SK-N-SH treated with all-trans-retinoic acid at 6 μM for 48 hours (cell line): ENCODE results near the gene FRMD4B.
A peak's percentile ranks its signal among the peaks of the same experiment; 100 is the strongest.

Experiments
- ATAC-seq: fragments of 200-7000 bp; cut with Tn5 transposase; 3 replicates; pipeline ENCODE4 v1.9.1; 2020; ENCODE audit warnings: mild to moderate bottlenecking, moderate library complexity
- ARNTL ChIP-seq: fragments of 450-650 bp; formaldehyde crosslinking; IDR thresholded peaks from 2 replicates; pipeline ENCODE4 v1.5.0; 2020; ENCODE audit warnings: low read depth, mild to moderate bottlenecking, moderate library complexity, borderline replicate concordance
- CREB5 ChIP-seq: fragments of 250-450 bp; sonication (Bioruptor Pico); IDR thresholded peaks from 2 replicates; pipeline ENCODE4 v1.5.1; 2020; ENCODE audit warnings: low read depth, mild to moderate bottlenecking, moderate library complexity
- CSDC2 ChIP-seq: fragments of 250-450 bp; sonication (Bioruptor Pico); IDR thresholded peaks from 2 replicates; pipeline ENCODE4 v1.5.0; 2020; ENCODE audit warnings: mild to moderate bottlenecking, moderate library complexity
- CSRNP3 ChIP-seq: fragments of 250-450 bp; sonication (Bioruptor Pico); IDR thresholded peaks from 2 replicates; pipeline ENCODE4 v1.5.1; 2021; ENCODE audit warnings: mild to moderate bottlenecking, moderate library complexity
- ESRRG ChIP-seq: fragments of 250-450 bp; sonication (Bioruptor Pico); IDR thresholded peaks from 2 replicates; pipeline ENCODE4 v1.6.1; 2021; ENCODE audit warnings: mild to moderate bottlenecking
- GLIS3 ChIP-seq: fragments of 250-450 bp; sonication (Bioruptor Pico); IDR thresholded peaks from 2 replicates; pipeline ENCODE4 v1.5.0; 2020; ENCODE audit warnings: mild to moderate bottlenecking, moderate library complexity
- ISL1 ChIP-seq: fragments of 250-450 bp; sonication (Bioruptor Pico); IDR thresholded peaks from 2 replicates; pipeline ENCODE4 v2.1.2; 2022; ENCODE audit warnings: mild to moderate bottlenecking, moderate library complexity
- OSR1 ChIP-seq: fragments of 250-450 bp; sonication (Bioruptor Pico); IDR thresholded peaks from 2 replicates; pipeline ENCODE4 v1.8.0; 2022; ENCODE audit warnings: moderate library complexity, mild to moderate bottlenecking, inconsistent platforms
- PATZ1 ChIP-seq: fragments of 250-450 bp; sonication (Bioruptor Pico); IDR thresholded peaks from 2 replicates; pipeline ENCODE4 v1.8.0; 2020; ENCODE audit warnings: mild to moderate bottlenecking, moderate library complexity, borderline replicate concordance
- POU6F1 ChIP-seq: fragments of 250-450 bp; sonication (Bioruptor Pico); IDR thresholded peaks from 2 replicates; pipeline ENCODE4 v1.8.0; 2021; ENCODE audit warnings: low read depth, mild to moderate bottlenecking, moderate library complexity, borderline replicate concordance
- PPARA ChIP-seq: fragments of 250-450 bp; sonication (Bioruptor Pico); IDR thresholded peaks from 2 replicates; pipeline ENCODE4 v1.5.0; 2020; ENCODE audit warnings: mild to moderate bottlenecking, borderline replicate concordance
- RARB ChIP-seq: fragments of 250-450 bp; sonication (Bioruptor Pico); IDR thresholded peaks from 2 replicates; pipeline ENCODE4 v1.8.0; 2021; ENCODE audit warnings: mild to moderate bottlenecking, moderate library complexity
- SNAI2 ChIP-seq: fragments of 250-450 bp; sonication (Bioruptor Pico); IDR thresholded peaks from 2 replicates; pipeline ENCODE4 v1.5.0; 2020; ENCODE audit warnings: mild to moderate bottlenecking, moderate library complexity
- TCF4 ChIP-seq: fragments of 250-450 bp; sonication (Bioruptor Pico); IDR thresholded peaks from 2 replicates; pipeline ENCODE4 v1.8.0; 2021; ENCODE audit warnings: mild to moderate bottlenecking, moderate library complexity, borderline replicate concordance
- TSHZ2 ChIP-seq: fragments of 250-450 bp; sonication (Bioruptor Pico); IDR thresholded peaks from 2 replicates; pipeline ENCODE4 v1.5.0; 2020; ENCODE audit warnings: mild to moderate bottlenecking, moderate library complexity
- ZC3H10 ChIP-seq: fragments of 250-450 bp; sonication (Bioruptor Pico); IDR thresholded peaks from 2 replicates; pipeline ENCODE4 v1.5.1; 2021; ENCODE audit warnings: mild to moderate bottlenecking, moderate library complexity
- ZFP3 ChIP-seq: fragments of 250-450 bp; sonication (Bioruptor Pico); IDR thresholded peaks from 2 replicates; pipeline ENCODE4 v1.5.0; 2020; ENCODE audit warnings: mild to moderate bottlenecking, moderate library complexity
- ZFP30 ChIP-seq: fragments of 450-650 bp; formaldehyde crosslinking; IDR thresholded peaks from 2 replicates; pipeline ENCODE4 v1.5.0; 2022; ENCODE audit warnings: mild to moderate bottlenecking, moderate library complexity
- ZNF565 ChIP-seq: fragments of 450-650 bp; formaldehyde crosslinking; conservative IDR thresholded peaks from 2 replicates; pipeline ENCODE4 v1.5.0; 2020; ENCODE audit warnings: low read depth, mild to moderate bottlenecking, moderate library complexity
- ZNF70 ChIP-seq: fragments of 450-650 bp; formaldehyde crosslinking; IDR thresholded peaks from 2 replicates; pipeline ENCODE4 v1.5.0; 2020; ENCODE audit warnings: mild to moderate bottlenecking, moderate library complexity
- ZNF8 ChIP-seq: fragments of 450-650 bp; formaldehyde crosslinking; IDR thresholded peaks from 2 replicates; pipeline ENCODE4 v1.5.0; 2020; ENCODE audit warnings: mild to moderate bottlenecking, moderate library complexity

The FRMD4B gene

GRCh38 chr3:69226071-69226470 lies 159.8 kb downstream of the FRMD4B start (continued):
- TF ChIP-seq ZFP3: no peak
- no peak for TF ChIP-seq ISL1 (CRISPR knock-in tag)
- TF ChIP-seq PATZ1 (CRISPR knock-in tag): no peak
- no peak for TF ChIP-seq ESRRG (CRISPR knock-in tag)
- no peak for TF ChIP-seq RARB (CRISPR knock-in tag)
- TF ChIP-seq ZNF565 (CRISPR knock-in tag): no peak
- TF ChIP-seq ZNF8 (CRISPR knock-in tag): no peak
- no peak for TF ChIP-seq ZNF70 (CRISPR knock-in tag)

GRCh38 chr3:69219101-69219708 lies 166.7 kb downstream of the FRMD4B start:
- TF ChIP-seq ZNF565 (CRISPR knock-in tag) (no peak), ZFP30 (no peak), CSDC2 (no peak), ZNF8 (CRISPR knock-in tag) (no peak), ZFP3 (no peak), SNAI2 (CRISPR knock-in tag) (no peak), RARB (CRISPR knock-in tag) (no peak), CSRNP3 (CRISPR knock-in tag) (no peak), TCF4 (no peak), ISL1 (CRISPR knock-in tag) (no peak), PPARA (CRISPR knock-in tag) (no peak), TSHZ2 (no peak), GLIS3 (CRISPR knock-in tag) (no peak), ESRRG (CRISPR knock-in tag) (no peak), CREB5 (CRISPR knock-in tag) (no peak), OSR1 (CRISPR knock-in tag) (no peak), ZC3H10 (CRISPR knock-in tag) (no peak), PATZ1 (CRISPR knock-in tag) (no peak), POU6F1 (CRISPR knock-in tag) (no peak), ARNTL (no peak)
- ATAC-seq: peak; percentile 38; the same call in 1 of the 3 replicates
